ENCODE results near the gene TOP3A.

GRCh38 chr17:18309202-18309601, 5.6 kb downstream of the TOP3A start:
- no peak for TF ChIP-seq CTCF (conservative IDR thresholded peaks at IDR 0.05)
- TF ChIP-seq EZH2 (IDR thresholded peaks at IDR 0.05; ENCODE audit: low read depth): no peak

All from PC-9 (cell line).